ENCODE results near the gene CPNE4. TPM values are rescaled to one million over a fixed set of nuclear protein-coding genes. Genes with fewer than 3 reads are reported as not detected.

Gene CPNE4
- total RNA-seq, 4 donors from 2014 or later: not detected

GRCh38 chr3:131803113-131803512 is 231.7 kb downstream of the CPNE4 start:
- H3K9me3 ChIP-seq: no peaks in the 10 kb centered on the region
- intact Hi-C loops (cut with DNase I; ENCODE audit: low total_unique reads) (no loop called here), in situ Hi-C loops (cut with MboI; ENCODE audit: low sequenced_read_pairs in 4 of 4) (no loop called here)
- ATAC-seq (no peak), DNase-seq (no peak)
- H3K4me1 ChIP-seq: no peaks in the 10 kb centered on the region
- no peaks in the 10 kb centered on the region for H3K27me3 ChIP-seq
- H3K27ac ChIP-seq: no peak overlapping the region
- no peak for TF ChIP-seq POLR2A (IDR thresholded peaks at IDR 0.05)
- no peak for TF ChIP-seq CTCF (IDR thresholded peaks at IDR 0.05 in 4 of 5, conservative IDR thresholded peaks at IDR 0.05 in 1 of 5)
- no peaks in the 10 kb centered on the region for H3K36me3 ChIP-seq
- H3K4me3 ChIP-seq: no peak overlapping the region

- Histone ChIP-seq H3K27ac (no peak overlapping the region), H3K36me3 (no peaks in the 10 kb centered on the region), H3K27me3 (no peaks in the 10 kb centered on the region), H3K9me3 (no peaks in the 10 kb centered on the region), H3K4me1 (no peaks in the 10 kb centered on the region), H3K4me3 (no peak overlapping the region)
- no peak for TF ChIP-seq CTCF (IDR thresholded peaks at IDR 0.05 in 4 of 5, conservative IDR thresholded peaks at IDR 0.05 in 1 of 5)
- no peak for TF ChIP-seq POLR2A (IDR thresholded peaks at IDR 0.05)
- intact Hi-C loops (cut with DNase I; ENCODE audit: low total_unique reads) (no loop called here), in situ Hi-C loops (cut with MboI; ENCODE audit: low sequenced_read_pairs in 4 of 4) (no loop called here)
- DNase-seq: no peak
- no peak for ATAC-seq
These were observed 232.8 kb downstream of the CPNE4 start for GRCh38 chr3:131802029-131802428.

- H3K4me3 ChIP-seq: no peak overlapping the region
- H3K27me3 ChIP-seq: no peaks in the 10 kb centered on the region
- H3K36me3 ChIP-seq: no peaks in the 10 kb centered on the region
- H3K9me3 ChIP-seq: no peaks in the 10 kb centered on the region
- TF ChIP-seq CTCF (IDR thresholded peaks at IDR 0.05 in 4 of 5, conservative IDR thresholded peaks at IDR 0.05 in 1 of 5) (no peak), POLR2A (IDR thresholded peaks at IDR 0.05) (no peak)
- in situ Hi-C loops (cut with MboI; ENCODE audit: low sequenced_read_pairs in 4 of 4): no loop called here
- intact Hi-C loops (cut with DNase I; ENCODE audit: low total_unique reads): no loop called here
- no peak overlapping the region for H3K27ac ChIP-seq
- ATAC-seq: no peak
- DNase-seq: no peak
- no peaks in the 10 kb centered on the region for H3K4me1 ChIP-seq
These were observed 233.2 kb downstream of the CPNE4 start for GRCh38 chr3:131801566-131801965.

GRCh38 chr3:131797776-131798175 is 237.0 kb downstream of the CPNE4 start:
- no peaks in the 10 kb centered on the region for H3K4me1 ChIP-seq
- in situ Hi-C loops (cut with MboI; ENCODE audit: low sequenced_read_pairs in 4 of 4): loop anchor here in 1 of 4 donors (10.0 kb wide), 1 partner anchor 227 kb away; no protein-coding TSS in a partner anchor
- ATAC-seq: no peak

More at GRCh38 chr3:131797776-131798175, 237.0 kb downstream of the CPNE4 start:
- intact Hi-C loops (cut with DNase I; ENCODE audit: low total_unique reads): no loop called here
- no peak overlapping the region for H3K4me3 ChIP-seq
- H3K27ac ChIP-seq: no peak overlapping the region
- no peaks in the 10 kb centered on the region for H3K27me3 ChIP-seq
- DNase-seq: no peak
- no peaks in the 10 kb centered on the region for H3K9me3 ChIP-seq
- no peaks in the 10 kb centered on the region for H3K36me3 ChIP-seq
- TF ChIP-seq CTCF (IDR thresholded peaks at IDR 0.05 in 4 of 5, conservative IDR thresholded peaks at IDR 0.05 in 1 of 5) (no peak), POLR2A (IDR thresholded peaks at IDR 0.05) (no peak)
